ENCODE measurements around the gene MYL5. TPM values are rescaled to one million over a fixed set of nuclear protein-coding genes. Genes with fewer than 3 reads are reported as not detected.

MYL5 gene
- total and polyA plus RNA-seq, 2 of the 13 experiments (the other 11 are each of a cell fraction or from before 2014, with no cell fraction given), result 6.5 to 16.0 TPM

DNA sequence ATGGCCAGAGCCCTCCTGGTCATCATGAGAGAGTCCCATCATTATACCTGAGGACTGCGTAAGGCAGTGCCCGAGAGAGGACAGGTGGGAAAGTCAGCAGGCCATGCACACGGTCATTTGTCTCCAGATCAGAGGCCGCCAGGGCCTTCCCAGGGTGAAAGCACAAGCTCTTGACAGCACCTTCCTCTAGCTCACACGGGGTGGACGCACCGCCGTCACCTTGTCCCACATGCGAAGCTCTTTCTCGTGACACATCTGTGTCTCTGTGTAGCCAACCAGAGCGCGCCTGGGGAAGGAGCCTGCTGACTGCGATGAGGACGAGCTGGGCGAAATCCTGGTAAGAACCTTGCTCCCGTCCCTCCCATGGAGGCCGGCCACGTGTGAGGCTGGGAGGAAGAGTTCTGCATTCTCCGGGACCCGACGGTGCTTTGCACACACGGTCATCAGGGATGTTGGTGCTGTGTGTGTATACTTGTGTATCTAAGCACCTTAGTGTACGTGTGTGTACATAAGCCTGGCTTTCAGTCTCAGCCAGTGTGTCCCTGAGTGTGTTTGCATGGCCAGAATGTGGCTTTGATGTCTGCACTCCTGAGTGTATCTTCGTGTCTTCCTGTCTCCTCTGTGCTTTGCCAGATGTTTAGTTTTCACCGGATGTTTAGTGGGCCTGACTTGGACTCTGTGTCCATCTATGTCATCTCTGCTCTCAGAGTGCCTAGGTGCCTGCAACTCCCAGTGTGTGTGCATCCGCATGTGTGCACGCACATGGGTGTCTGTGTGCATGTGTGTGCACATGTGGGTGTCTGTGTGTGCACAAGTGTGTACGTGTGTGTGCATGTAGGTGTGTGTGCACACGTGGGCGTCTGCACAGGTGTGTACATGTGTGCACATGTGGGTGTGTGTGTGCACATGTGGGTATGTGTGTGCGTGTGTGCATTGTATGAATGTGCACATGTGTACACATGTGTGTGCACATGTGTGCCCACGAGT lies 15.4 kb upstream of the MYL5 start (continued):
- TF ChIP-seq, protein P1, sequence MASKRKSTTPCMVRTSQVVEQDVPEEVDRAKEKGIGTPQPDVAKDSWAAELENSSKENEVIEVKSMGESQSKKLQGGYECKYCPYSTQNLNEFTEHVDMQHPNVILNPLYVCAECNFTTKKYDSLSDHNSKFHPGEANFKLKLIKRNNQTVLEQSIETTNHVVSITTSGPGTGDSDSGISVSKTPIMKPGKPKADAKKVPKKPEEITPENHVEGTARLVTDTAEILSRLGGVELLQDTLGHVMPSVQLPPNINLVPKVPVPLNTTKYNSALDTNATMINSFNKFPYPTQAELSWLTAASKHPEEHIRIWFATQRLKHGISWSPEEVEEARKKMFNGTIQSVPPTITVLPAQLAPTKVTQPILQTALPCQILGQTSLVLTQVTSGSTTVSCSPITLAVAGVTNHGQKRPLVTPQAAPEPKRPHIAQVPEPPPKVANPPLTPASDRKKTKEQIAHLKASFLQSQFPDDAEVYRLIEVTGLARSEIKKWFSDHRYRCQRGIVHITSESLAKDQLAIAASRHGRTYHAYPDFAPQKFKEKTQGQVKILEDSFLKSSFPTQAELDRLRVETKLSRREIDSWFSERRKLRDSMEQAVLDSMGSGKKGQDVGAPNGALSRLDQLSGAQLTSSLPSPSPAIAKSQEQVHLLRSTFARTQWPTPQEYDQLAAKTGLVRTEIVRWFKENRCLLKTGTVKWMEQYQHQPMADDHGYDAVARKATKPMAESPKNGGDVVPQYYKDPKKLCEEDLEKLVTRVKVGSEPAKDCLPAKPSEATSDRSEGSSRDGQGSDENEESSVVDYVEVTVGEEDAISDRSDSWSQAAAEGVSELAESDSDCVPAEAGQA (IDR thresholded peaks at IDR 0.05; ENCODE audit: low read depth), result no peak
- TF ChIP-seq, protein P1 (CRISPR knock-in tag; IDR thresholded peaks at IDR 0.05; ENCODE audit: borderline replicate concordance), result no peak
- peak; percentile 90 for TF ChIP-seq RARA (CRISPR knock-in tag; IDR thresholded peaks at IDR 0.05)
- TF ChIP-seq TARDBP (CRISPR knock-in tag; IDR thresholded peaks at IDR 0.05), result peak; percentile 74; the same call in 1 of the 2 replicates
- TF ChIP-seq ZFX (CRISPR knock-in tag; IDR thresholded peaks at IDR 0.05; ENCODE audit: low read depth), result peak; percentile 56; the same call in 1 of the 2 replicates
- TF ChIP-seq ZNF382 (CRISPR knock-in tag; IDR thresholded peaks at IDR 0.05; ENCODE audit: borderline replicate concordance), result no peak
- TF ChIP-seq ZNF232 (CRISPR knock-in tag; IDR thresholded peaks at IDR 0.05; ENCODE audit: borderline replicate concordance), result 0 out of 2 replicates have a peak, but pooled peaks have one; percentile 21
- no peak for TF ChIP-seq ZNF446 (CRISPR knock-in tag; IDR thresholded peaks at IDR 0.05)
- TF ChIP-seq, protein P2, sequence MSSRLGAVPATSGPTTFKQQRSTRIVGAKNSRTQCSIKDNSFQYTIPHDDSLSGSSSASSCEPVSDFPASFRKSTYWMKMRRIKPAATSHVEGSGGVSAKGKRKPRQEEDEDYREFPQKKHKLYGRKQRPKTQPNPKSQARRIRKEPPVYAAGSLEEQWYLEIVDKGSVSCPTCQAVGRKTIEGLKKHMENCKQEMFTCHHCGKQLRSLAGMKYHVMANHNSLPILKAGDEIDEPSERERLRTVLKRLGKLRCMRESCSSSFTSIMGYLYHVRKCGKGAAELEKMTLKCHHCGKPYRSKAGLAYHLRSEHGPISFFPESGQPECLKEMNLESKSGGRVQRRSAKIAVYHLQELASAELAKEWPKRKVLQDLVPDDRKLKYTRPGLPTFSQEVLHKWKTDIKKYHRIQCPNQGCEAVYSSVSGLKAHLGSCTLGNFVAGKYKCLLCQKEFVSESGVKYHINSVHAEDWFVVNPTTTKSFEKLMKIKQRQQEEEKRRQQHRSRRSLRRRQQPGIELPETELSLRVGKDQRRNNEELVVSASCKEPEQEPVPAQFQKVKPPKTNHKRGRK (CRISPR knock-in tag; IDR thresholded peaks at IDR 0.05), result no peak
- TF ChIP-seq POLR2A (IDR thresholded peaks at IDR 0.05; ENCODE audit: insufficient read depth in 1 of 2, low read depth in 2 of 2, low read length in 2 of 2), result no peak
- TF ChIP-seq ZNF24 (IDR thresholded peaks at IDR 0.05), result no peak
- 0 out of 2 replicates have a peak, but pooled peaks have one; percentile 33 for TF ChIP-seq ZSCAN25 (CRISPR knock-in tag; IDR thresholded peaks at IDR 0.05)
- no peak for TF ChIP-seq MTA3 (CRISPR knock-in tag; IDR thresholded peaks at IDR 0.05)
- peak; percentile 91 for TF ChIP-seq MED1 (CRISPR knock-in tag; IDR thresholded peaks at IDR 0.05)
- TF ChIP-seq, protein P3, sequence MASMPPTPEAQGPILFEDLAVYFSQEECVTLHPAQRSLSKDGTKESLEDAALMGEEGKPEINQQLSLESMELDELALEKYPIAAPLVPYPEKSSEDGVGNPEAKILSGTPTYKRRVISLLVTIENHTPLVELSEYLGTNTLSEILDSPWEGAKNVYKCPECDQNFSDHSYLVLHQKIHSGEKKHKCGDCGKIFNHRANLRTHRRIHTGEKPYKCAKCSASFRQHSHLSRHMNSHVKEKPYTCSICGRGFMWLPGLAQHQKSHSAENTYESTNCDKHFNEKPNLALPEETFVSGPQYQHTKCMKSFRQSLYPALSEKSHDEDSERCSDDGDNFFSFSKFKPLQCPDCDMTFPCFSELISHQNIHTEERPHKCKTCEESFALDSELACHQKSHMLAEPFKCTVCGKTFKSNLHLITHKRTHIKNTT (CRISPR knock-in tag; IDR thresholded peaks at IDR 0.05), result no peak
- TF ChIP-seq, protein P4, sequence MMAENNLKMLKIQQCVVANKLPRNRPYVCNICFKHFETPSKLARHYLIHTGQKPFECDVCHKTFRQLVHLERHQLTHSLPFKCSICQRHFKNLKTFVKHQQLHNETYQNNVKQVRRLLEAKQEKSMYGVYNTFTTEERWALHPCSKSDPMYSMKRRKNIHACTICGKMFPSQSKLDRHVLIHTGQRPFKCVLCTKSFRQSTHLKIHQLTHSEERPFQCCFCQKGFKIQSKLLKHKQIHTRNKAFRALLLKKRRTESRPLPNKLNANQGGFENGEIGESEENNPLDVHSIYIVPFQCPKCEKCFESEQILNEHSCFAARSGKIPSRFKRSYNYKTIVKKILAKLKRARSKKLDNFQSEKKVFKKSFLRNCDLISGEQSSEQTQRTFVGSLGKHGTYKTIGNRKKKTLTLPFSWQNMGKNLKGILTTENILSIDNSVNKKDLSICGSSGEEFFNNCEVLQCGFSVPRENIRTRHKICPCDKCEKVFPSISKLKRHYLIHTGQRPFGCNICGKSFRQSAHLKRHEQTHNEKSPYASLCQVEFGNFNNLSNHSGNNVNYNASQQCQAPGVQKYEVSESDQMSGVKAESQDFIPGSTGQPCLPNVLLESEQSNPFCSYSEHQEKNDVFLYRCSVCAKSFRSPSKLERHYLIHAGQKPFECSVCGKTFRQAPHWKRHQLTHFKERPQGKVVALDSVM (CRISPR knock-in tag; IDR thresholded peaks at IDR 0.05), result 0 out of 2 replicates have a peak, but pooled peaks have one; percentile 38
- peak; percentile 76 for TF ChIP-seq RXRB (CRISPR knock-in tag; IDR thresholded peaks at IDR 0.05; ENCODE audit: borderline replicate concordance)
- no peak for TF ChIP-seq ZNF720 (CRISPR knock-in tag; IDR thresholded peaks at IDR 0.05)
- no peak for TF ChIP-seq PAWR (CRISPR knock-in tag; IDR thresholded peaks at IDR 0.05; ENCODE audit: borderline replicate concordance)
